H1 (cell line): ENCODE data around the gene GGA3. TPM values are rescaled to one million over a fixed set of nuclear protein-coding genes. Genes with fewer than 3 reads are reported as not detected.

Experiments used
- JUN ChIP-seq: IDR thresholded peaks from 2 replicates; pipeline ENCODE4 v1.6.1; 2011; ENCODE audit warnings: low read depth, mild to moderate bottlenecking, improper control_type of control experiment, low read length
- MAFK ChIP-seq: IDR thresholded peaks from 2 replicates; pipeline ENCODE4 v1.6.1; 2012; ENCODE audit warnings: low read depth, mild to moderate bottlenecking, improper control_type of control experiment, low read length
- PHF8 ChIP-seq: fragments of 200-600 bp; sonication (generic); conservative IDR thresholded peaks from 2 replicates; pipeline ENCODE4 v1.7.1; 2012; ENCODE audit warnings: low read depth, mild to moderate bottlenecking, inconsistent platforms, low read length, moderate library complexity
- SIN3A ChIP-seq, 2 experiments: IDR thresholded peaks in 1 of 2; conservative IDR thresholded peaks in 1 of 2; 2 replicates each; pipeline ENCODE4 v1.6.1; 2011 to 2012; ENCODE audit warnings: low read length in 2 of 2, improper control_type of control experiment in 1 of 2, low read depth in 1 of 2, mild to moderate bottlenecking in 1 of 2
- SP2 ChIP-seq: IDR thresholded peaks from 2 replicates; pipeline ENCODE4 v1.6.1; 2012; ENCODE audit warnings: mild to moderate bottlenecking, low read length, inconsistent platforms
- SP4 ChIP-seq: IDR thresholded peaks from 2 replicates; pipeline ENCODE4 v1.6.1; 2012; ENCODE audit warnings: low read length, inconsistent platforms
- polyA plus RNA-seq, 7 experiments: library from polyadenylated mRNA; depleted of rRNA in 3 of 7; stranded (reverse) in 5 of 7; unstranded in 2 of 7; fragments of >200 nt in 5 of 7; fragments of 200-250 nt in 2 of 7; gene quantifications; 1 replicate in 5 of 7; 2 replicates in 1 of 7; 4 replicates in 1 of 7; pipeline versions ENCODE4 v1.2.1 to v1.2.3, GENCODE V29; 2011 to 2013; ENCODE audit warnings: missing spikeins in 2 of 7, mixed read lengths in 2 of 7
- total RNA-seq: library from RNA; stranded (reverse); fragmentation: NEBNext Ultra II Directional; extraction: Animal tissue kit (Norgen Biotek cat#: 25700); gene quantifications from 2 replicates; pipeline ENCODE4 v1.2.1, GENCODE V29; 2021

Gene GGA3
- total and polyA plus RNA-seq, 2 of the 8 experiments (the other 6 are each of a cell fraction or from before 2014, with no cell fraction given), result 40.6 to 60.0 TPM

DNA sequence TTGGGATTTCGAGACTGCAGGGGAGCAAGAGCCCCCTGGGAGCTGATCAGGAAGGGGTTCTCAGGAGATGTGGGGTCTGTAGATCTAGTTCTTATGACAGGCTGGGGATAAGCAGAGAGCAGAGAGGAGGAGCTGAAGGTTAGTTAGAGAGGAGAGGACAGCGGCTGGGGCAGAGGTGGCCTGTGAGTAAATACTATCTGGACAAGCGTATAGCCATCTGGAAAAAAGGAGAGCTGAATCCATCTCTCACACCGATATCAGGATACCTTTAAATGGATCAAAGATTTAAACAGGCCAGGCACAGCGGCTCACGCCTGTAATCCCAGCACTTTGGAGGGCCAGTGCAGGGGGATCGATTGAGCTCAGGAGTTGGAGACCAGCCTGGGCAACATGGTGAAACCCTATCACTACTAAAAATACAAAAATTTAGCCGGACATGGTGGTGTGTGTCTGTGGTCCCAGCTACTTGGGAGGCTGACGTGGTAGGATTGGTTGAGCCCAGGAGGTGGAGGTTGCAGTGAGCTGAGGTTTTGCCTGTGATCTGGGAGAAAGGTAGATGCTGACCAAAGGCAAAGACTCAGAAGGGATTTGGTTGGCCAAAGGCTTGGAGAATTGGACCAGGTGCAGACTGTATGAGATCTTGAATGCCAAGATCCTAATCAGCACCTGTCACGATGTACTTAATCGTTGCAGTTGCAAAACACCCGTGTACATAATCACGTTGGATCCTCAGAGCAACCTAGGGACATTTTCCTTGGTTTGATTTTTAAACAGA lies 46.7 kb upstream of the GGA3 start (continued):
- TF ChIP-seq PHF8, result no peak
- no peak for TF ChIP-seq SIN3A (conservative IDR thresholded peaks at IDR 0.05 in 1 of 2, IDR thresholded peaks at IDR 0.05 in 1 of 2; ENCODE audit: low read depth in 1 of 2, low read length in 2 of 2)
- TF ChIP-seq SP4, result no peak
- TF ChIP-seq MAFK, result no peak
- no peak for TF ChIP-seq SP2
- TF ChIP-seq JUN, result no peak
